Endothelial cell of umbilical vein (primary cell): ENCODE measurements around the gene FAM50A. TPM values are rescaled to one million over a fixed set of nuclear protein-coding genes. Genes with fewer than 3 reads are reported as not detected.

ENCODE experiments used
- BruUV-seq: library from RNA; stranded (reverse); fragments of 400-500 nt; replicated peaks from 2 replicates; lab custom pipeline; 2021; lab: Mats Ljungman, UMichigan
- CTCF ChIA-PET: fragments of 300-600, 350-600 bp; sonication (Branson Sonifier 250); formaldehyde crosslinking; loops from one replicate; lab custom pipeline; 2021; ENCODE audit warnings: antibody characterized with exemption, inconsistent platforms; lab: Charles Lee
- POLR2A ChIA-PET: fragments of 300-600, 350-600 bp; sonication (Branson Sonifier 250); formaldehyde crosslinking; loops from one replicate; lab custom pipeline; 2021; ENCODE audit warnings: antibody characterized with exemption, inconsistent platforms; lab: Charles Lee
- DNase-seq: peaks from one replicate; pipeline ENCODE4 v3.0.0-alpha.2; 2011; ENCODE audit warnings: low read depth, low spot score
- FAIRE-seq: peaks from 2 replicates; lab custom pipeline; 2011; peaks lifted over from hg19 to GRCh38; lab: Jason Lieb, UNC
- H2AFZ ChIP-seq: 2 replicates; pipeline ENCODE4 v1.6.0; 2012; ENCODE audit warnings: low read depth, low read length, control low read depth, inconsistent platforms
- H3K27ac ChIP-seq: 2 replicates; pipeline ENCODE4 v1.5.1; 2011; ENCODE audit warnings: low read depth, mild to moderate bottlenecking, control low read depth, low read length, moderate library complexity; ENCODE audit not compliant: insufficient read depth
- H3K27me3 ChIP-seq, 2 experiments: 2 replicates each; pipeline versions ENCODE4 v1.6.0 to v1.6.1; 2011; ENCODE audit warnings: low read length in 2 of 2, mixed read lengths in 1 of 2; ENCODE audit not compliant: control insufficient read depth in 2 of 2, insufficient read depth in 2 of 2
- H3K36me3 ChIP-seq, 2 experiments: 2 replicates in 1 of 2; 3 replicates in 1 of 2; pipeline ENCODE4 v1.5.1; 2011; ENCODE audit warnings: low read length in 2 of 2, mild to moderate bottlenecking in 1 of 2, moderate library complexity in 1 of 2; ENCODE audit not compliant: control insufficient read depth in 2 of 2, insufficient read depth in 2 of 2; ENCODE audit errors: extremely low read depth in 1 of 2
- H3K4me1 ChIP-seq: 3 replicates; pipeline ENCODE4 v1.5.1; 2011; ENCODE audit warnings: mild to moderate bottlenecking, low read length; ENCODE audit not compliant: control insufficient read depth, insufficient read depth; ENCODE audit errors: extremely low read depth
- H3K4me2 ChIP-seq: 2 replicates; pipeline ENCODE4 v1.6.1; 2011; ENCODE audit warnings: low read length, control low read depth, mixed read lengths; ENCODE audit not compliant: insufficient read depth
- H3K4me3 ChIP-seq, 3 experiments: fragments of 200-600 bp in 1 of 3; sonication (generic), shearing (Covaris generic) in 1 of 3; replicated peaks in 1 of 3; 2 replicates each; pipeline ENCODE4 v1.5.1; 2011 to 2016; ENCODE audit warnings: control low read depth in 3 of 3, low read length in 3 of 3, mild to moderate bottlenecking in 2 of 3, inconsistent platforms in 1 of 3, low read depth in 1 of 3, moderate library complexity in 1 of 3; ENCODE audit not compliant: insufficient read depth in 1 of 3
- H3K79me2 ChIP-seq: 2 replicates; pipeline ENCODE4 v1.6.0; 2012; ENCODE audit warnings: low read length, inconsistent platforms; ENCODE audit not compliant: control insufficient read depth, insufficient read depth
- H3K9ac ChIP-seq: replicated peaks from 2 replicates; pipeline ENCODE3; 2011; ENCODE audit warnings: low read length, control low read depth; ENCODE audit not compliant: insufficient read depth; ENCODE audit errors: extremely low read depth
- H3K9me1 ChIP-seq: replicated peaks from 3 replicates; pipeline ENCODE4 v1.6.0; 2011; ENCODE audit warnings: mild to moderate bottlenecking, low read length; ENCODE audit not compliant: control insufficient read depth, insufficient read depth; ENCODE audit errors: extremely low read depth
- H3K9me3 ChIP-seq: replicated peaks from 2 replicates; pipeline ENCODE4 v1.5.1; 2012; ENCODE audit warnings: low read length, inconsistent platforms; ENCODE audit not compliant: control insufficient read depth, insufficient read depth
- H4K20me1 ChIP-seq: replicated peaks from 2 replicates; pipeline ENCODE3; 2011; ENCODE audit warnings: mild to moderate bottlenecking, low read length; ENCODE audit not compliant: control insufficient read depth, insufficient read depth; ENCODE audit errors: extremely low read depth
- EZH2 ChIP-seq: IDR thresholded peaks from 2 replicates; pipeline ENCODE4 v1.6.1; 2012; ENCODE audit warnings: borderline replicate concordance, low read depth, mild to moderate bottlenecking, moderate library complexity, low read length, inconsistent platforms; ENCODE audit not compliant: severe bottlenecking
- FOS ChIP-seq: IDR thresholded peaks from 2 replicates; pipeline ENCODE4 v1.6.1; 2011; ENCODE audit warnings: mild to moderate bottlenecking, low read length, moderate library complexity, borderline replicate concordance; ENCODE audit not compliant: insufficient read depth
- GATA2 ChIP-seq: IDR thresholded peaks from 2 replicates; pipeline ENCODE4 v1.7.0; 2011; ENCODE audit warnings: low read depth, mild to moderate bottlenecking, moderate library complexity, mixed read lengths, low read length; ENCODE audit not compliant: insufficient read length, insufficient read depth
- JUN ChIP-seq: IDR thresholded peaks from 2 replicates; pipeline ENCODE4 v1.6.1; 2011; ENCODE audit warnings: borderline replicate concordance, low read depth; ENCODE audit not compliant: insufficient read length, insufficient read depth
- MYC ChIP-seq: IDR thresholded peaks from one replicate; pipeline ENCODE4 v1.6.1; 2011; ENCODE audit warnings: mild to moderate bottlenecking, low read depth, low read length
- POLR2A ChIP-seq: IDR thresholded peaks from 2 replicates; pipeline ENCODE4 v1.6.1; 2012; ENCODE audit warnings: low read depth, mild to moderate bottlenecking, control low read depth, low read length
- POLR2AphosphoS5 ChIP-seq: IDR thresholded peaks from 2 replicates; pipeline ENCODE4 v1.6.1; 2012; ENCODE audit warnings: low read depth, mild to moderate bottlenecking, control low read depth, low read length, moderate library complexity; ENCODE audit not compliant: insufficient read depth
- dilution Hi-C: fragments of 300-500 bp; cut with MboI; formaldehyde crosslinking; loops from one replicate; pipeline ENCODE4 v1.15.0; 2019; ENCODE audit warnings: low sequenced_read_pairs; ENCODE audit not compliant: extremely low pct_ligation_motif_present
- intact Hi-C: fragments of 100-400 bp; cut with micrococcal nuclease; formaldehyde crosslinking; loops from one replicate; pipeline ENCODE4 v1.10.0; 2022
- polyA plus RNA-seq, 4 experiments: library from polyadenylated mRNA; depleted of rRNA in 3 of 4; stranded (reverse) in 3 of 4; unstranded in 1 of 4; fragments of >200 nt; gene quantifications; 2 replicates each; pipeline versions ENCODE4 v1.2.1 to v1.2.3, GENCODE V29; 2011 to 2012; ENCODE audit warnings: missing spikeins in 1 of 4
- total RNA-seq: library from RNA; stranded (reverse); gene quantifications from 2 replicates; pipeline ENCODE4 v1.2.3, GENCODE V29; 2021
- TF ChIP-seq, protein P1 (sequence below): IDR thresholded peaks from 2 replicates; pipeline ENCODE4 v1.6.1; 2011; ENCODE audit not compliant: insufficient read depth, insufficient read length
- TF ChIP-seq, protein P2 (sequence below), 2 donors: IDR thresholded peaks; 1 replicate in 1 of 2; 2 replicates in 1 of 2; pipeline ENCODE4 v1.5.1; 2011; ENCODE audit warnings: low read length in 2 of 2, mild to moderate bottlenecking in 2 of 2, moderate library complexity in 2 of 2, control low read depth in 1 of 2, inconsistent platforms in 1 of 2, low read depth in 1 of 2; ENCODE audit not compliant: insufficient read depth in 1 of 2; ENCODE audit errors: extremely low read depth in 1 of 2

FAM50A gene
- total and polyA plus RNA-seq, 2 donors (not counting 3 experiments of a cell fraction or from before 2014, with no cell fraction given): 75.9 to 123 TPM

DNA sequence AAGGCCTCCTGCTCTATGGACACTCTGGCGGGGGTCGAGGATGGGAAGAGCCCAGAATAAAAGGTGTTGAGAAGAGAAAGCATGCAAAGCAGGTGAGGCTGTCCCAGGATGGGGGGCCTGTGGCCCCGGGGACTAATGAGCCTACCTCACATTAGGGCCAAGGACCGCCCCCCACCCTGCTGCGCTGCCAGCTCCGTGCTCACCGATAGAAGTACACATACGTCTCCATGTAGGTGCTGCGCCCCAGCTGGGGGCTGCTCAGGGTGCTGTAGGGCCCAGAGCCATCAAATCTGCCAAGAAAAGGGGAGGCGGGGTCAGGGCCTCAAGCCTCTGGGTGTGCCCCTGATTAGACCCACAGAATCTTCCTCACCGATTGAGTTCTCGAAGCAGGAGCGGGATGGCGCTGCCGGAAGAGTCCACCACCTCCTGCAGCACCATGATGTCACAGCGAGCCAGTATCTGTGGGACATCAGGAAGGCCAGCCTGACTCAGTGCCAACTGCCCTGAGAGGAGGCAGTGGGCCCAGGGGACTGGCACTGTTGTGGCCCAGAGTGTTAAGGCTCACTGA, 39.2 kb upstream of the FAM50A start:
- no peak overlapping the region for H2AFZ ChIP-seq
- no peak overlapping the region for H3K27ac ChIP-seq
- DNase-seq (no peak), FAIRE-seq (no peak)
- peaks cover 9 to 11% of the 10 kb centered on the region in 2 experiments for H3K36me3 ChIP-seq
- no peak overlapping the region for H3K4me2 ChIP-seq
- dilution Hi-C loops (no loop called here), intact Hi-C loops (loop anchor here (5.0 kb wide), 3 partner anchors 32 to 123 kb away; partner anchors contain the start of genes FAM50A and FLNA)
- H3K79me2 ChIP-seq: peaks cover 19% of the 10 kb centered on the region
- peaks cover 18% of the 10 kb centered on the region for H3K4me1 ChIP-seq
- H4K20me1 ChIP-seq: no peaks in the 10 kb centered on the region
- no peaks in the 10 kb centered on the region for H3K27me3 ChIP-seq
- POLR2A ChIA-PET: no interaction called here
- no peak overlapping the region for H3K9ac ChIP-seq
- no peak overlapping the region for H3K4me3 ChIP-seq
- TF ChIP-seq, protein P1, sequence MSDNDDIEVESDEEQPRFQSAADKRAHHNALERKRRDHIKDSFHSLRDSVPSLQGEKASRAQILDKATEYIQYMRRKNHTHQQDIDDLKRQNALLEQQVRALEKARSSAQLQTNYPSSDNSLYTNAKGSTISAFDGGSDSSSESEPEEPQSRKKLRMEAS: no peak
- TF ChIP-seq GATA2 (no peak), JUN (no peak), POLR2A (no peak), POLR2AphosphoS5 (no peak), MYC (no peak), EZH2 (no peak), FOS (no peak)
- TF ChIP-seq, protein P2, sequence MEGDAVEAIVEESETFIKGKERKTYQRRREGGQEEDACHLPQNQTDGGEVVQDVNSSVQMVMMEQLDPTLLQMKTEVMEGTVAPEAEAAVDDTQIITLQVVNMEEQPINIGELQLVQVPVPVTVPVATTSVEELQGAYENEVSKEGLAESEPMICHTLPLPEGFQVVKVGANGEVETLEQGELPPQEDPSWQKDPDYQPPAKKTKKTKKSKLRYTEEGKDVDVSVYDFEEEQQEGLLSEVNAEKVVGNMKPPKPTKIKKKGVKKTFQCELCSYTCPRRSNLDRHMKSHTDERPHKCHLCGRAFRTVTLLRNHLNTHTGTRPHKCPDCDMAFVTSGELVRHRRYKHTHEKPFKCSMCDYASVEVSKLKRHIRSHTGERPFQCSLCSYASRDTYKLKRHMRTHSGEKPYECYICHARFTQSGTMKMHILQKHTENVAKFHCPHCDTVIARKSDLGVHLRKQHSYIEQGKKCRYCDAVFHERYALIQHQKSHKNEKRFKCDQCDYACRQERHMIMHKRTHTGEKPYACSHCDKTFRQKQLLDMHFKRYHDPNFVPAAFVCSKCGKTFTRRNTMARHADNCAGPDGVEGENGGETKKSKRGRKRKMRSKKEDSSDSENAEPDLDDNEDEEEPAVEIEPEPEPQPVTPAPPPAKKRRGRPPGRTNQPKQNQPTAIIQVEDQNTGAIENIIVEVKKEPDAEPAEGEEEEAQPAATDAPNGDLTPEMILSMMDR (IDR thresholded peaks at IDR 0.05; ENCODE audit: extremely low read depth in 1 of 2, insufficient read depth in 1 of 2, low read depth in 1 of 2, low read length in 2 of 2): no peak
- no TSS peak for BruUV-seq
- CTCF ChIA-PET: no interaction called here
- no peaks in the 10 kb centered on the region for H3K9me3 ChIP-seq
- H3K9me1 ChIP-seq: no peaks in the 10 kb centered on the region
